ENCODE data around the gene GGT6.

Gene GGT6

DNA sequence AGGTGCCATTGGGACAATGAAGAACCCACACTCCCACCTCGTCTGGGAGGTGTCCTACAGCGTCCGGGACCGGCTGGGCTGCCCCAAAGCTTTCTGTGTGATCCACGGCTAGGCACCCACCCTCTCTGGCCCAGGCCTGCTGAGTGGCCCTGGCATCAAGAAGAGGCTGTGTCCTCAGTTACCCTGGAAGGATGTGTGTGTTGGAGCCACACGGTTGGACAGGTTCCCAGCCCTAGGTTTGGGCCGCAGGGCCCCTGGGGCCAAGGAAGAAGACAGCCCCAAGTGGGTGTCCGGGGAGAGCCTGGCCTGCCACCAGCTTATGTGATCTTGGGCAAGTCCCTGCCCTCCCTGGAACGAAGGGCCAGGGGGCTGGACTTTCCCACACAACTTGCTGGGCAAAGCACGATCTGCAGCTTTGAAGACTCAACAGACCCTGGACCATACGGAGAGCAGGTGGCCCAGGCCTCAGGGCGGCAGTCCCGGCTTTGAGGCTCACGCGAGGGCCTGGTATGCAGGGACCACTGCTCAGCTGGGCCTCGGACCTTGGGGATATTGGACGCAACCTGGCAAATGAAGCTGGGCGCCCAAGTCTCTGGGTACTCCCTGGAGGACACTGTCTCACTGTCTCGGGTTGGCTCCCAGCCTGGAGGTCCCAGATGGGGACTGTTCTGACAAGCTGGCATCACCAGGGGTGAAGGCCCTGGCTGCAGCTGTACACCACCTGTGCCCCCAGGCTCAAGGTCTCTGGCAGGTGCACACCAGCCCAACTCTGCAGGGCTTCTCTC, 22.7 kb downstream of the GGT6 start:
- no peak for DNase-seq (ENCODE audit: low read depth in 3 of 3)

DNA sequence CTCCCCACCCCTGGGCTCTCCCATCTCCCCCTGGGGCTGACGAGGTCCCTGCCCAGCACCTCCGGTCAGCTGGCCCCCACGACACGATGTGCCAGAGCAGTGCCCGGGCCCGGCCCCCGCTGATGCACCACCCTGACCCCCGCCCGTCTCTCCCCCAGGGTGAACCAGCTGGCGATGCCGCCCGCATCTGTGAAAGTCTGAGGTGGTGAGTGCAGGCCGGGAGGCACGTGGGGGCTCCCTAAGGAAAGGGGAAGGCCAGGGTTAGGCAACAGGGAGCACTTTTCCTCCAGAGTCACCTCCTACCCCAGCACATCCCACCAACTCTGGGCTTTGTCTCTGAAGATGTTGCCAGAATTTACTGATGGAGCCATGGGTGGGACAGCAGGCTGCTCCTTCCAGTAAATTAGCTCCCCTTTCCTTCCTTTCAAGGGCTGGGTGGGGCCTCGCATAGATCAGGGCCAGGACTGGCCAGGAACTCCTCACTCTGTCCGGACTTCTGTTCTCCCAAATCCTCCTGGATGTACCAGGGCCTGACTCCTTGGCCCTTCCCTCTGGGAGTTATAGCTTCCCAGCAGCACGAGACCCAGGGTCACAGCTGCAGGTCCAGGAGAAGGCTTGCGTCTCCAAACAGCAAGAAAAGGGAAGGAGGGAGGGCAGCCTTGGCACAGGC, 23.5 kb downstream of the GGT6 start:
- DNase-seq (ENCODE audit: low read depth in 3 of 3), result no peak

DNA sequence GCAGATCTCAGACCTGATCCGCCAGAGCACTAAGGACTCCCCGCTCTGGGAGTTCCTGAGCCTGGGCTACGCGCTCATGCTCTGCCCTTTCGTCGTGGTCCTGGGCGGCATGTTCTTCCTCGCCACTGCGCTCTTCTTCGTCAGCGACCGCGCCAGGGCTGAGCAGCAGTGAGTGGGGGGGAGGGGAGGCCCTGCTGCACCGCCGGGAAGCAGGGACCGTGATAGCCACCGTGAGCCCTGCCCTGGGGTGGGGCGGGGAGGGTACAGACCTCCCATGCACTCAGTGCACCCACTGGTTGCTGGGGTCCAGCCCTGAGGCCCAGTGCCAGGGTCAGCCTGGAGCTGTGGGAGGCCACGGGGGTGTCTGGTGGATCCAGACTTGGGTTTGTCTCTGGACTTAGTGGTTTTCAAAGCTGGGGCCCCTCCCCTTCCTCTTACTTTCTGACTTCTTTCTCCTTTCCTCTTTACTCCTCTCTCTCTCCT, 24.1 kb downstream of the GGT6 start:
- no peak for DNase-seq (ENCODE audit: low read depth in 3 of 3)

DNA sequence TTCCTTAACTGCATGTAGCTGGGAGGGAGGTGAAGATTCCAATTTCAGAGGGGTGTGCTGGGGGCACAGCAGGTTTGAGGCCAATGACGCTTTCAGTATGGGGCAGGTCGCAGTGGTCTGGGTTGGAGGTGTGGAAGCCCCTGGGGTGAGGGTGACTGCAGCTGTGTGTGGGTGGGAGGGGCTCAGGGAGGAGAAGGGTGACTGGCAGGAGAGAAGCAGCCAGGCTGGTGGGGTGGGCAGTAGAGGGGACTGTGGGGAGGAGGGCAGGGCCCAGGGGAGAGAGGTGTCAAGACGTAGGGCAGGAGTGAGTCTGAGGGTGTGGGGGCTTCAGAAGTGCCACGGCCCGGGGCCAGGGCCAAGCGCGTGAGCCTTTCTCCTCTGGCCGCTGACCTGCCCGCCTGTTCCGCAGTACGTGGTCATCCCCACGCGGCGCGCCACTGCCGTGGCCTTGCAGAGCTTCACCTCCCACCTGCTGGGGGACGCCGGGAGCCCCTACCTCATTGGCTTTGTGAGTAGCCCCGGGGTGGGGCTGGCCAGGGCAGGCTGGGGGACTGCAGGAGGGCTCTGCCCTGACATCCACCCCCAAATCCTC, 24.6 kb downstream of the GGT6 start:
- no peak for DNase-seq (ENCODE audit: low read depth in 3 of 3)

DNA sequence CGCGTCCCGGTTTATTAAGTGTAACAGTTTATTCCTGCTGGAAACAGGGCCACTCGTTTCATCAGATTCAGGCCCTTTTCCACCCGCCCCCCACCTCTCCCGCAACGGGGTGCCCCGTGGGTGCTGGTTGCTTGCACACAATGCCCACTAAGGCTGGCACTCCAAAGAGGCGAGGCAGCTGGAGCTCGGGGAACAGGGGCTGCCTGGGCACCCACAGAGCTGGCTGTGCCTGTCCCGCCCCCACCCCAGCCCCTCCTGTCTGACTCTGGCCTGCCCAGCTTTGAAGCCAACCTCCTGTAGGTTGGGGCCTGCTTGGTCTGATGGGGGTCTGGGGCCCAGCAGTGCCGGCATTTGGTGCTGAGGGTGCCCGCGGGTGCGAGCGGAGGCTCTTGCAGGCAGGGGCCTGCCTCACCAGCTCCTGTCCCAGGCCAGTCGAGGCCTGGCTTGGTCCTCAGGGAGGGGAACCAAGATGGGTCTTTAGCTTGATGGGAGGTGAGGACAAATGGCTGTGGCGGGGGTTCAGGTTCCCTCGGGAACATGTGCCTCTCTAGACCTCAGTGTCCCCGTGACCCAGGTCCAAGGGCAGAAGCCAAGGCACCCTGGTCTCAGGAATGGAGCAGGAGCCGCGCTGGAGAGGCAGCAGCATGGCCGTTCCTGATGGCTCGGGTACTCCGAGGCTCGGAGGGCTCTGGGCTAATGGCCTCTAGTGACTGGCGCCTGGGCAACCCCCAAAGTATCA, 25.3 kb downstream of the GGT6 start:
- DNase-seq (ENCODE audit: low read depth in 3 of 3), result no peak

DNA sequence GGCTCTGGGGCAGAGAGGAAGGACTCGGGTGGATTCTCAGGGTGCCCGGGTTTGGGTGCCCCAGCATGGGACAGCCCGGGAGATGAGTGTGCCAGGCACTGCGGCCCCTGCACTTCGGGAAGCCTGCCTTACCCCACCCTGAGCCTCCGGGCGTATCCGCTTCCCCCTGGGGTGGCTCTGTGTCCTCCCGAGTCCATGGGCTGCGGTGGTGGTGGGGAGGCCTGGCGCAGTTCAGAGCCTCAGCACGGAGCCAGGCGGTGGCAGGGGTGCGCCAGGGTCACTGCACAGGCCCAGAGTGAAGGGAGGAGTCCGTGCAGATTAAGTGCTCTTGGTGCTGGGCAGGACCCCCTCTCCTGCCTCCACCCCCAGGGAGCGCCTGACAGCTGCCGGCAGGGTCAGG, 25.9 kb downstream of the GGT6 start:
- DNase-seq (ENCODE audit: low read depth in 3 of 3), result no peak

DNA sequence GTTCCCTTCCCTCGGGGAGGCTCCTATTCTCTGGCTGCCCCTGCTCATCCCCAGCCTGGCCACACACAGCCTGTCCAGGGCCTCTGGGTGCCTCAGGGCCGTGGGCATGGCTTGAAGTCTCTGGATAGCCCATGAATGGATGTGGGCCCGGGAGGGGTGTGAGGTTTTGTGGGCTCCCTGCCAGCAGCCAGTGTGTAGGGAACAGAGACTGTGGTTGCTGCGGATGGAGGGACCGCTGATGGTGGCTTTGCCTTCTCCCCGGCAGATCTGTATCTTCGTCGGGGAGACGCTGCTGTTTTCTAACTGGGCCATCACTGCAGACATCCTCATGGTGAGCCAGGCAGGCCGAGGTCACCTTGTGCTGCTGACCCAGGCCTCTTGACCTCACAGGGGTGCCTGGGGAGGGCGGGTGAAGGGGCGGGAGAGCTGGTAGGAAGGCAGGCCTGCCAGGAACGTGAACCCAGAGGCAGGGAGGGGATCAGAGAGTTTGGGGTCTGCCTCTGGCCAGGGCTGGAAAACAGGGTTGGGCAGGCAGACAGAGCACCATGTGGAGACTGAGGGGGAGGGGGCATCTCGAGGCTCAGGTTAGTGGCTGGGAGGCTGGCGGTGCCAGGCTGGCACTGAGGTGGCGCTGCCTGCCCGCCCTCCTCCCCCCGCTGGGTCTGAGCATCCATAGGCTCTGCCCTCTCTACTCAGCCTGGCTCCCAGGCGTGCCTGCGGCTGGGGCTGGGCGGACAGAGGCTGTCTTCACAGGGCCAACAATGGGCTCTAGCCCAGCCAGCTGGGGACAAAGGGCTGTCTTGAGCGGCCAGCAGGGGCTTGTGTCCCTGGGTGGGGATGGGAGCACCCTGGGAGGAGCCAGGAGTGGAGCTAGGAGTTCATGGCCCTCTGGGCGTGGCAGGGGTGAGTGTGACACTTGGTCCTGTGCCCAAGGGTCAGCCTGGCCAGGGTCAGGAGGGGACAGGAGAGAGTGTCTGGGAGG, 26.6 kb downstream of the GGT6 start:
- DNase-seq (ENCODE audit: low read depth in 3 of 3), result no peak

DNA sequence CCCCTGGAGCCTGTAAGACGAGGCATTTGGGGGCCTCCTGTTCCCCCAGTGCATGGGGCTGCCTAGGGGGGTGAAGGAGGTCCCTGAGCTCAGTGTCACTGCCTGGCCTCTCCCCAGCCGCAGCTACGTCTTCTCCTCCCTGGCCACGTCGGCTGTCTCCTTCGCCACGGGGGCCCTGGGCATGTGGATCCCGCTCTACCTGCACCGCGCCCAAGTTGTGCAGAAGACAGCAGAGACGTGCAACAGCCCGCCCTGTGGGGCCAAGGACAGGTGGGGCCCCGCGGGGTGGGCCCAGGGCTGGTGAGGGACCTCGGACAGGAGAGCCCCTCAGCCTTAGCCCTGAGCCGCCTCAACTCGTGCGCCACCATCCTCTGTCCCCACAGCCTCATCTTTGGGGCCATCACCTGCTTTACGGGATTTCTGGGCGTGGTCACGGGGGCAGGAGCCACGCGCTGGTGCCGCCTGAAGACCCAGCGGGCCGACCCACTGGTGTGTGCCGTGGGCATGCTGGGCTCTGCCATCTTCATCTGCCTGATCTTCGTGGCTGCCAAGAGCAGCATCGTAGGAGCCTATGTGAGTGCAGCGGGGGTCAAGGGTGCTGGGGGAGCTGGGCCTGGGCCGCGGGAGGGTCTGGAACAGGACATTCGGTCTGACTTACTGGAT, 27.4 kb downstream of the GGT6 start:
- no peak for DNase-seq (ENCODE audit: low read depth in 3 of 3)

DNA sequence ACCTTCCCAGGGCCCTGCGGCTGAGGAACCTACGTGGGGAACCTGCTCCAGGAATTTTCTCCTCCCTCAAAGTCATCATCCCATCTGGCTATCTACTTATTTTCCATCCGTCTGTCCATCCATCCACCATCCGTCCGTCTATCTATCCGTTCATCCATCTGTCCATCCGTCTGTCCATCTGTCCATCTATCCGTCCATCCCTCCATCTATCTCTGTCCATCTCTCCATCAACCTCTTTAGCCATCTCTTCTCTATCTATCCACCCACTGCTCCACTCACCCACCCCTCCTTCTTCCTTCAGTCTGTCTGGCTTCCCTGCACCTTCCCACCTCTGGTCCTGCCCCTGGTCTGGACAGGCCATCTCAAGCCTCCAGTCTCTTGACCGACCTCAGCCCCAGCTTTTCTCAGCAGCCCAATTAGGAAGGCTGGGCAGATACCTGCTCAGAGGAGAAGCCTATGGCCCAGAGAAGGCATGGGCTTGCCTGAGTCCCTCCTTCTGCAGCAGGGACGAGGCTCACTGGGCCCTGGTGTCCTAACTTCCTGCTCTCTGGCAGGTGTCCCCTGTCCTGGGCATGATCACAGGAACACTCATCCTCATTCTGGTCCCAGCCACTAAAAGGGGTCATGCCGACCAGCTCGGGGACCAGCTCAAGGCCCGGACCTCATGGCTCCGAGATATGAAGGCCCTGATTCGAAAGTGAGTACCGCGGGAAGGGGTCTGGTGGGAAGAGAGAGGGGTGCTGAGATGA, 28.2 kb downstream of the GGT6 start:
- DNase-seq (ENCODE audit: low read depth in 3 of 3), result no peak

DNA sequence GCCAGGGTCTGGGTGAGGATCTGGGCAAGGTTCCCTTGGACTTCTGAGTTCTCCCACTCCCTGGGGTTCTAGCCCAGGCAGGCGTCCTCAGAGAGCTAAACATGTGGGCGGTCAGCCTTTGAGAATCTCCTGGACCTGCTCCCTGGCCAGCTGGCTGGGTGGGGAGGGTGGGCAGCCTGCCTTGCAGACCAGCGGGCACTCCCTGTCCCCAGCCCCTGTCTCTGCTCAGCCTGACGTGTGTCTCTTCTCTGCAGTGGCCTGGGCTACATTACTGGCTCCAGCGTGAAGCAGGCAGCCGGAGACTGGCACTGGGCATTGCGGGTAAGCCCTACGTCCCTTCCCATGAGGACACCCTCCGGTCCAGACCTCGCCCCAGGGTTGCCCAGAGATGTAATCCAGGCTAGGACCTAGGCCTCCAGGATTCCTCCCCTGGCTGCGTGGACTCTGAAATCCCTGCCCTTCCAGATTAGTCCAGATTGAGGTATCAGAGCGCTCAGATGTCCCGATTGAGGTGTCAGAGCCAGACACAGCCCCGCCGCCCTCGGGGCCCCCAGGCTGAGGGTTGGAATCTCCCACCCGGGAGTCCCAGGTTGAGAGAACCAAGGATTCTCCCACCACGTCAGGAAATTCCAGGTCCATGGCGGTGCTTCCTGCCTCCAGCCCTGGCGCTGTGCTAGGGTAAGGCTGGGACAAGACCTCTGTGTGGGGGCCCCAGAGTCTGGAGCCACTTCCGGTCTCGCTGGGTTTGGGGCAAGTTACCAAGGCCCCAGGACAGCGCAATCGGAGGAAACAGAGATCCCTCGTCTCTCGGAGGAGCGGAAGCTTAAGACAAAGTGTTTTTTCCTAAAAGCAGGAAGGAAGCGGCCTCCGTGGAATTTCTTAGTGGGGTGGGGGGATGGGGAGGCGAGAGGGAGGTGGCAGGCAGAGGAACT, 29.3 kb downstream of the GGT6 start:
- no peak for DNase-seq (ENCODE audit: low read depth in 3 of 3)

DNA sequence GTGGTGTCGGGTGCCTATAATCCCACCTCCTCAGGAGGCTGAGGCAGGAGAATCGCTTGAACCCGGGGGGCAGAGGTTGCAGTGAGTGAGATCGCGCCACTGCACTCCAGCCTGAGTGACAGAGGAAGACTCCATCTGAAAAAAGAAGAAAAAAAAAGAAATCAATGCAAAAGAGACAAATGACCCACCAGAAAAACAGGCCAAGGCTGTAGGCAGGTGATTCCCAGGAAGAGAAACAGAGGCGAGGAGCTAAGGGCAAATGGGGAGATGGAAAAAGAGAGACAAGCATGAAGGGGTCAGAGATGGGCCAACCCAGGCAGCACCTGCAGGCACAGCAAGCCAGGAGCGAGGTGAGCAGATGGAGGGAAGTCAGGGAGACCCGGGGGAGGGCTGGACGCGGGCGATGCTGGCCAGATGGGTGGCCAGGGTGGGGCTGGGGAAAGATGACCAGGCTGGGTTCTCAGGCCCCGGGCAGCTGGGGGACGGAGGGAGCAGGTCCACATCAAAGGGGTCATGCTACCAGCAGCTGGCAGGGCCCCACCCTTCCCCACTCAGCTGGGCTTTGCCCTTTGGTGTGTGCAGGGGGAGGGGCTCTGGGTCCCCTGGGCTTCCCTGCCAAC, 30.7 kb downstream of the GGT6 start:
- no peak for DNase-seq (ENCODE audit: low read depth in 3 of 3)

DNA sequence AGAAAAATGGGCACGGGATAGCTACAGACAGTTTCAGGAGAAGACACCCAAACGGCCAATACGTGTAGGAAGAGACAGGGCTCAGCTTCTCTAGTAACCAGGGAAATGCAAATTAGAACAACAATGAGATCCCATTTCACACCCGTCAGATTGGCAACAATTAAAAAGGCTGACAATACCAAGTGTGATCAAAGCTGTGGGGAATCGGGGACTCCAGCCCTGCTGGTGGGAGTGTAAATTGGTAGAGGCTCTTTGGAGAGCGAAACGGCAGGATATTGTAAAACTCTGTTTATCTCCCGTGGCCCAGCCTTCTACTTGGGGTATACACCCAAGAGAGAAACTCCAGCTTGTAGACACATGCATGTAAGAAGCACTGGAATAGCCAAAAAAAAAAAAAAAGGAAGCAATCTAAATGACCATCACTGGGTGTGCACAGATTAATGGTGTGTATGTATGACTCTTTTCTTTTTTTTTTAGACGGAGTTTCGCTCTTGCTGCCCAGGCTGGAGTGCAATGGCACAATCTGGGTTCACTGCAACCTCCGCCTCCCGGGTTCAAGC, 32.7 kb downstream of the GGT6 start:
- DNase-seq (ENCODE audit: low read depth in 3 of 3), result no peak

DNA sequence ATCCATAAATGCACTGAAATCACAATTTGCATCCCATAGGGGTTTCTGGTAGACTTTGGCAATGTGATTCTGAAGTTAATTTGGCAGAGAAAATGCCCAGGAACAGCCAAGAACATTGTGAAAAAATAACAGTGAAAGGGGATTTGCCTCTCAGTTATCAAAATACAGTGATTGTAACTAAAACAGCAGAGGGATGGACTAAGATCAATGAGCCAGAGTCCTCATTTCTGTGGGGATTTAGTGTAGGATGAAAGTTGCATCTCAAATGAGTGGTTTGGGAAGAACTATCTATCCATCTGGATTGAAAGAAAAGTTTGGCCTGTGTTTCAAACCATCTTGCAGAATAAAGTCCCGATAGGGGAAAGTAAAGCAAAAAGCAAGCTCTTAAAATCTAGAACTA, 33.2 kb downstream of the GGT6 start:
- no peak for DNase-seq (ENCODE audit: low read depth in 3 of 3)

DNA sequence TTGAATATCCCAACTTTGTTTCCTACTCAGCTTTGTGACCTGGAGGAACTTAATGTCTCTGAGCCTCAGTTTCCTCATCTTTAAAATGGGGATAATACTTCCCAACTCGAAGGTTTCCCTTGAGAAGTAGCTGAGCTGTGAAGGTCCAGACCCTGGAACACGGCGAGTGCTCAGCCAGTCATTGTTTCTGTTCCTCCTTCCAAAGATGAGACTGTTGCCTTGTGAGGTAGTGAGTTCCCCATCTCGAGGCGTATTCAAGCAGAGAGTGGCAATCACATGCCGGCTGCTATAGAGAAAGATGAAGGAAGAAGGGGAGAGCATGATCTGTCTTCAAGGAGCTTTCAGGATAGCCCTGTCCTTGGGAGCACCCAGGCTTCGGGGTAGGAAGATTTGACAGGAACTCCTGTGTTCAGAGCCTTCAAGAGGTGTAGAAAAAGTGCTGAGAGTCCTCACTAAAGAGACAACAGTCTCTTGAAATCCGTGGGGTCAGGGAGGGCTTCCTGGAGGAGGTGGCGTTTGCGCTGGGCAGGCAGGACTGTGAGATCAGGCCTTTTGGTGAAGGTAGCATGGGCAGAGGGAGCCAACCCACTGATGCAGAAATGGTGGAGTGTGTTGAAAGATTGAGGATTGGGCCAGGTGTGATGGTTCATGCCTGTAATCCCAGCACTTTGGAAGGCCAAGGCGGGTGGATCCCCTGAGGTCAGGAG, 34.5 kb downstream of the GGT6 start:
- DNase-seq (ENCODE audit: low read depth in 3 of 3), result no peak

DNA sequence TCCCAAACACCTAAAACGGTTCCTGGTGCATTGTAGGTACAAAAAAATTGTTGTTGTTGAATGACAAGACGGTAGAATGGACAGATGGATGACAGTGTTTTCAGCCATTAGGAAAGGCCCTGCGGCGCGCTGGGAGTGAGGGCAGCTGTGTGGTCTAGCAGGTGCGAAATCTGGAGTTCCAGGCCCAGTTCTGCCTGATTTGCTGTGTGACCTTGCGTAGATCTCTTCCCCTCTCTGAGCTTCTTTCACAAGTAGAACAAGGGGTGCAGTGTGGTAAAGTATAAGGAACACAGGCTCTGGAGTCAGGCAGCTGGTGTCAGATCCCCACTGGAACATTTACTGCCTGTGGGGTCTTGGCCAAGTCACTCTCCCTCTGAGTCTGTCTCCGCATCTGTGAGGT, 36.4 kb downstream of the GGT6 start:
- no peak for DNase-seq (ENCODE audit: low read depth in 3 of 3)

DNA sequence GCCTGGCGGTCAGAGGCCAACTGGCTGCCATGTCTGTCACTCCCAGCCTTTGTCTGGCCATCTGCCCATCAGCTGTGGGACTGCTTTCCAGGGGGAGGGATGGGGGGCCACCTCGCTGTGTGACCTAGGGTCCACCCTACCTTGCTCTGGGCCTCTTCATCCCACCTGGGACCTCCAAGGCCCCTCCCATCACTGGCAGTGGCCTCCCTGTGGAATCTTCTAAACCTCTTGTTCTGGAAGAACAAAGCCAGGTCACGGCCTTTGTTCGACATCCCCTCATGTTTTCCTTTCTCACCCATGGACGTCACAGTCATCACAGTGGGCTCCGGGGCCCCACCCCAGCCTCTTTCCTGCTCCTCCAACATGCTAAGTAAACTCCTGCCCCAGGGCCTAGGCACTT, 37.7 kb downstream of the GGT6 start:
- no peak for DNase-seq (ENCODE audit: low read depth in 3 of 3)

DNA sequence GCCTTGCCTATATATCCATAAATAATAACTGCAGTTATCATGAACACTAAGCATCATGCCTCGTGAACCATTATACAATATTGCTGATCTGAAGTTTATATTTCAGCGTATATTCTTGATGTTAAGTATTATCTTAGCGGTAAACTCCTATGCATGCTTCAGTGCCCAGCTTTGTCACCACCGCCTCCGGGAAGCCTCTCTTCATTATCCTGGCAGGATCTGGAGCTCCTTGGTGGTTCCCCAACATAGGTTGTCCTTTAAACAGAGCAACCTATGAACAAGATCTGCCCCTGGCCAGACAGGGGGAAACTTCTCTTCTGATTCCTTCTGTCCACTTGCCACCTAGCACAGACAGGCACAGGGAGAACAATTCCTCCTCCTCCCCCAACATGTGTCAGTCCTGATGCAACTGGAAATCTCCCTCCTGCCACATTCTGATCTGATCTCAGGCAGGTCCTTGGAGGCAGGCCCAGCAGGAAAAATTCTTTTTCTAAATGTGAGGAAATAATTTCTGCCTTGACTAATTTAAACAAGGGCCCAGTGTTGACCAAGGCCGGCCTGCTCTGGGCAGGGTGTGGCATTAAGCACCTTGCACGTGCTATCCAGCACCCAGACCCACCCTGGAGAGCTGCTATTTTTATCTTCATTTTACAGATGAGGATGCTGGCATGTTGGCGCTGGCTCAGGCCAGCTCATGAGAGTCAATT, 39.3 kb downstream of the GGT6 start:
- no peak for DNase-seq (ENCODE audit: low read depth in 3 of 3)
